GM19043 (cell line): Measurements from ENCODE around the gene ISY1.
A peak's percentile ranks its signal among the peaks of the same experiment; 100 is the strongest.
"Not testable (repeated sequence)": the region's sequence is repeated elsewhere in the genome, so short reads cannot be mapped to it uniquely, and the experiment has no call there.

Source experiments
- ATAC-seq: cut with Tn5 transposase; IDR thresholded peaks from one replicate; pipeline ENCODE4 v1.9.1; 2021; ENCODE audit warnings: low read depth; ENCODE audit not compliant: unreplicated experiment

Gene ISY1

GRCh38 chr3:129095285-129095684 is 65.6 kb downstream of the ISY1 start:
- ATAC-seq: no peak

GRCh38 chr3:129088312-129088711 is 72.6 kb downstream of the ISY1 start:
- not testable (repeated sequence) for ATAC-seq

GRCh38 chr3:129087904-129088303 is 73.0 kb downstream of the ISY1 start:
- peak; percentile 61 for ATAC-seq

GRCh38 chr3:129087138-129087702 is 73.6 kb downstream of the ISY1 start:
- no peak for ATAC-seq

- no peak for ATAC-seq
Measured at GRCh38 chr3:129085818-129086217, 75.0 kb downstream of the ISY1 start.

GRCh38 chr3:129085165-129085715 is 75.6 kb downstream of the ISY1 start:
- no peak for ATAC-seq

GRCh38 chr3:129084501-129084900 is 76.4 kb downstream of the ISY1 start:
- no peak for ATAC-seq

- ATAC-seq: no peak
Measured at GRCh38 chr3:129082026-129082425, 78.8 kb downstream of the ISY1 start.

GRCh38 chr3:129081503-129081902 is 79.4 kb downstream of the ISY1 start:
- ATAC-seq: no peak

- no peak for ATAC-seq
Measured at GRCh38 chr3:129078510-129078909, 82.4 kb downstream of the ISY1 start.
